ENCODE data around the gene RAI1. TPM values are rescaled to one million over a fixed set of nuclear protein-coding genes. Genes with fewer than 3 reads are reported as not detected.

The RAI1 gene
- total and polyA plus RNA-seq, 2 experiments from 2014 or later, result 0.87 to 0.89 TPM

GRCh38 chr17:17749921-17750320 lies 68.7 kb downstream of the RAI1 start:
- ATAC-seq (peak; percentile 70), DNase-seq (ENCODE audit: low spot score) (peak; percentile 96)
- Mint-ChIP-seq H3K27ac (peak overlapping the region; percentile 23; the same call in 1 of the 2 replicates), H3K4me1 (peaks cover 47% of the 10 kb centered on the region), H3K4me3 (peak overlapping the region; percentile 6; the same call in 1 of the 3 replicates), H3K27me3 (ENCODE audit: insufficient read depth, low read depth, poor library complexity) (peaks cover 20% of the 10 kb centered on the region), H3K36me3 (ENCODE audit: low read depth) (no peaks in the 10 kb centered on the region; the same call in 2 of the 3 replicates), H3K9me3 (no peaks in the 10 kb centered on the region)
- TF ChIP-seq POLR2AphosphoS5 (IDR thresholded peaks at IDR 0.05; ENCODE audit: low read depth) (peak; percentile 44; the same call in 1 of the 2 replicates), REST (IDR thresholded peaks at IDR 0.05; ENCODE audit: unreplicated experiment) (no peak), ZNF114 (CRISPR knock-in tag; IDR thresholded peaks at IDR 0.05) (no peak), CTCF (conservative IDR thresholded peaks at IDR 0.05; ENCODE audit: low read depth in 2 of 2) (no peak), EZH2 (IDR thresholded peaks at IDR 0.05; ENCODE audit: low read depth, unreplicated experiment) (no peak), JUNB (IDR thresholded peaks at IDR 0.05; ENCODE audit: unreplicated experiment) (no peak), ETS1 (IDR thresholded peaks at IDR 0.05) (peak; percentile 89), EZH2phosphoT487 (IDR thresholded peaks at IDR 0.05; ENCODE audit: unreplicated experiment) (no peak), ZNF331 (CRISPR knock-in tag; IDR thresholded peaks at IDR 0.05; ENCODE audit: low read depth) (no peak), CREB1 (CRISPR knock-in tag; IDR thresholded peaks at IDR 0.05; ENCODE audit: low read depth) (peak; percentile 80), STAT1 (IDR thresholded peaks at IDR 0.05; ENCODE audit: unreplicated experiment) (no peak), NANOG (IDR thresholded peaks at IDR 0.05; ENCODE audit: borderline replicate concordance) (no peak)
- TF ChIP-seq, protein P1, sequence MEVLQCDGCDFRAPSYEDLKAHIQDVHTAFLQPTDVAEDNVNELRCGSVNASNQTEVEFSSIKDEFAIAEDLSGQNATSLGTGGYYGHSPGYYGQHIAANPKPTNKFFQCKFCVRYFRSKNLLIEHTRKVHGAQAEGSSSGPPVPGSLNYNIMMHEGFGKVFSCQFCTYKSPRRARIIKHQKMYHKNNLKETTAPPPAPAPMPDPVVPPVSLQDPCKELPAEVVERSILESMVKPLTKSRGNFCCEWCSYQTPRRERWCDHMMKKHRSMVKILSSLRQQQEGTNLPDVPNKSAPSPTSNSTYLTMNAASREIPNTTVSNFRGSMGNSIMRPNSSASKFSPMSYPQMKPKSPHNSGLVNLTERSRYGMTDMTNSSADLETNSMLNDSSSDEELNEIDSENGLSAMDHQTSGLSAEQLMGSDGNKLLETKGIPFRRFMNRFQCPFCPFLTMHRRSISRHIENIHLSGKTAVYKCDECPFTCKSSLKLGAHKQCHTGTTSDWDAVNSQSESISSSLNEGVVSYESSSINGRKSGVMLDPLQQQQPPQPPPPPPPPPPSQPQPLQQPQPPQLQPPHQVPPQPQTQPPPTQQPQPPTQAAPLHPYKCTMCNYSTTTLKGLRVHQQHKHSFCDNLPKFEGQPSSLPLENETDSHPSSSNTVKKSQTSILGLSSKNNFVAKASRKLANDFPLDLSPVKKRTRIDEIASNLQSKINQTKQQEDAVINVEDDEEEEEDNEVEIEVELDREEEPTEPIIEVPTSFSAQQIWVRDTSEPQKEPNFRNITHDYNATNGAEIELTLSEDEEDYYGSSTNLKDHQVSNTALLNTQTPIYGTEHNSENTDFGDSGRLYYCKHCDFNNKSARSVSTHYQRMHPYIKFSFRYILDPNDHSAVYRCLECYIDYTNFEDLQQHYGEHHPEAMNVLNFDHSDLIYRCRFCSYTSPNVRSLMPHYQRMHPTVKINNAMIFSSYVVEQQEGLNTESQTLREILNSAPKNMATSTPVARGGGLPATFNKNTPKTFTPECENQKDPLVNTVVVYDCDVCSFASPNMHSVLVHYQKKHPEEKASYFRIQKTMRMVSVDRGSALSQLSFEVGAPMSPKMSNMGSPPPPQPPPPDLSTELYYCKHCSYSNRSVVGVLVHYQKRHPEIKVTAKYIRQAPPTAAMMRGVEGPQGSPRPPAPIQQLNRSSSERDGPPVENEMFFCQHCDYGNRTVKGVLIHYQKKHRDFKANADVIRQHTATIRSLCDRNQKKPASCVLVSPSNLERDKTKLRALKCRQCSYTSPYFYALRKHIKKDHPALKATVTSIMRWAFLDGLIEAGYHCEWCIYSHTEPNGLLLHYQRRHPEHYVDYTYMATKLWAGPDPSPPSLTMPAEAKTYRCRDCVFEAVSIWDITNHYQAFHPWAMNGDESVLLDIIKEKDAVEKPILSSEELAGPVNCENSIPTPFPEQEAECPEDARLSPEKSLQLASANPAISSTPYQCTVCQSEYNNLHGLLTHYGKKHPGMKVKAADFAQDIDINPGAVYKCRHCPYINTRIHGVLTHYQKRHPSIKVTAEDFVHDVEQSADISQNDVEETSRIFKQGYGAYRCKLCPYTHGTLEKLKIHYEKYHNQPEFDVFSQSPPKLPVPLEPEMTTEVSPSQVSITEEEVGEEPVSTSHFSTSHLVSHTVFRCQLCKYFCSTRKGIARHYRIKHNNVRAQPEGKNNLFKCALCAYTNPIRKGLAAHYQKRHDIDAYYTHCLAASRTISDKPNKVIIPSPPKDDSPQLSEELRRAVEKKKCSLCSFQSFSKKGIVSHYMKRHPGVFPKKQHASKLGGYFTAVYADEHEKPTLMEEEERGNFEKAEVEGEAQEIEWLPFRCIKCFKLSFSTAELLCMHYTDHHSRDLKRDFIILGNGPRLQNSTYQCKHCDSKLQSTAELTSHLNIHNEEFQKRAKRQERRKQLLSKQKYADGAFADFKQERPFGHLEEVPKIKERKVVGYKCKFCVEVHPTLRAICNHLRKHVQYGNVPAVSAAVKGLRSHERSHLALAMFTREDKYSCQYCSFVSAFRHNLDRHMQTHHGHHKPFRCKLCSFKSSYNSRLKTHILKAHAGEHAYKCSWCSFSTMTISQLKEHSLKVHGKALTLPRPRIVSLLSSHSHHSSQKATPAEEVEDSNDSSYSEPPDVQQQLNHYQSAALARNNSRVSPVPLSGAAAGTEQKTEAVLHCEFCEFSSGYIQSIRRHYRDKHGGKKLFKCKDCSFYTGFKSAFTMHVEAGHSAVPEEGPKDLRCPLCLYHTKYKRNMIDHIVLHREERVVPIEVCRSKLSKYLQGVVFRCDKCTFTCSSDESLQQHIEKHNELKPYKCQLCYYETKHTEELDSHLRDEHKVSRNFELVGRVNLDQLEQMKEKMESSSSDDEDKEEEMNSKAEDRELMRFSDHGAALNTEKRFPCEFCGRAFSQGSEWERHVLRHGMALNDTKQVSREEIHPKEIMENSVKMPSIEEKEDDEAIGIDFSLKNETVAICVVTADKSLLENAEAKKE (CRISPR knock-in tag; IDR thresholded peaks at IDR 0.05), result 0 out of 2 replicates have a peak, but pooled peaks have one; percentile 2
- H4K20me1 ChIP-seq (replicated peaks; ENCODE audit: insufficient read depth), result no peaks in the 10 kb centered on the region
- no peaks in the 10 kb centered on the region for H3K27me3 ChIP-seq (ENCODE audit: insufficient read depth)
- no peak overlapping the region for H2AFZ ChIP-seq
- peak overlapping the region; percentile 54 for H3K4me2 ChIP-seq
- H3F3A ChIP-seq (replicated peaks; ENCODE audit: low read depth), result peaks cover 11% of the 10 kb centered on the region; the same call in 1 of the 2 replicates
- H3K4me3 ChIP-seq, result no peak overlapping the region
- no peaks in the 10 kb centered on the region for H3K36me3 ChIP-seq (ENCODE audit: insufficient read depth)
- H3K27ac ChIP-seq (ENCODE audit: low read depth), result no peak overlapping the region
- no peaks in the 10 kb centered on the region for H3K9me2 ChIP-seq (ENCODE audit: insufficient read depth)
- no peaks in the 10 kb centered on the region for H3K79me2 ChIP-seq (replicated peaks; ENCODE audit: insufficient read depth)
- peaks cover 31% of the 10 kb centered on the region for H3K4me1 ChIP-seq (ENCODE audit: insufficient read depth)

Measured in GM23338 (cell line).